Adrenal gland (tissue), 12 donors: ENCODE measurements around the gene PHB1. TPM values are rescaled to one million over a fixed set of nuclear protein-coding genes. Genes with fewer than 3 reads are reported as not detected.

Experiments
- DNase-seq, 7 donors: peaks; one replicate each; pipeline ENCODE4 v3.0.0-alpha.2; 2019 to 2020
- H3K27ac ChIP-seq, 5 donors: fragments of 200-600 bp; sonication (generic) in 4 of 5; 1 replicate in 3 of 5; 2 replicates in 2 of 5; pipeline versions ENCODE4 v1.5.1 to v1.8.0; 2016 to 2020; ENCODE audit warnings: mild to moderate bottlenecking in 1 of 5
- H3K27me3 ChIP-seq: fragments of 200-600 bp; 2 replicates; pipeline ENCODE4 v1.8.0; 2021
- H3K36me3 ChIP-seq, 2 donors: fragments of 200-600 bp; replicated peaks in 1 of 2; 1 replicate in 1 of 2; 2 replicates in 1 of 2; pipeline versions ENCODE4 v1.5.1 to v1.8.0; 2018 to 2022
- H3K4me1 ChIP-seq, 2 donors: fragments of 200-600 bp; replicated peaks in 1 of 2; 1 replicate in 1 of 2; 2 replicates in 1 of 2; pipeline versions ENCODE4 v1.5.1 to v1.8.0; 2018 to 2021
- H3K4me3 ChIP-seq, 4 donors: fragments of 200-600 bp; sonication (generic) in 3 of 4; one replicate each; pipeline ENCODE4 v1.5.1; 2016 to 2018
- H3K9me3 ChIP-seq, 3 donors: fragments of 200-600 bp; sonication (generic) in 1 of 3; replicated peaks in 1 of 3; 1 replicate in 2 of 3; 2 replicates in 1 of 3; pipeline versions ENCODE4 v1.5.1 to v1.8.0; 2016 to 2021
- POLR2A ChIP-seq, 2 donors: fragments of 450-650 bp; IDR thresholded peaks; one replicate each; pipeline ENCODE4 v1.6.1; 2017; ENCODE audit warnings: antibody characterized with exemption in 2 of 2, mild to moderate bottlenecking in 2 of 2, moderate library complexity in 1 of 2
- WGBS, 4 donors: extraction: QIAGEN DNeasy Blood & Tissue Kit in 2 of 4; methylation state at CpG; one replicate each; pipeline versions ENCODE4 v1.1.5 to v1.1.7; 2013 to 2017; 5-methylcytosine and 5-hydroxymethylcytosine counted together
- intact Hi-C, 2 donors: fragments of 100-400 bp; cut with DNase I; formaldehyde crosslinking; loops; one replicate each; pipeline versions ENCODE4 v1.14.1 to v1.15.0; 2022 to 2023
- polyA plus RNA-seq, 3 donors: library from polyadenylated mRNA; stranded (reverse); fragments of 200-250 nt in 2 of 3; fragments of 350-450 nt in 1 of 3; fragmentation: Illumina TruSeq in 1 of 3; extraction: RNeasy Lipid Tissue Mini Kit (QIAGEN cat#74804) in 1 of 3; gene quantifications; one replicate each; pipeline ENCODE4 v1.2.3, GENCODE V29; 2013 to 2014
- total RNA-seq, 9 donors: library from RNA; depleted of rRNA in 4 of 9; stranded (reverse); fragments of >200 nt in 4 of 9; fragments of 120-200 nt in 1 of 9; fragmentation: NEBNext Ultra II Directional in 1 of 9; extraction: Animal tissue kit (Norgen Biotek cat#: 25700) in 1 of 9; gene quantifications; one replicate each; pipeline versions ENCODE4 v1.1.0 to v1.2.4, GENCODE V29; 2013 to 2023
- TF ChIP-seq, protein P1 (sequence below), 6 experiments: fragments of 450-650 bp in 4 of 6; fragments of 200-600 bp in 2 of 6; sonication (generic) in 1 of 6; IDR thresholded peaks; 1 replicate in 5 of 6; 2 replicates in 1 of 6; pipeline versions ENCODE4 v1.5.1 to v1.8.0; 2016 to 2021; ENCODE audit warnings: antibody characterized with exemption in 6 of 6, mild to moderate bottlenecking in 2 of 6, moderate library complexity in 1 of 6
- donor health status: healthy with polysubstance abuse.
- donor health status: Bipolar disorder and iron deficiency.
- donor health status: DM: yes; HTN: yes; CAD: no.
- donor health status: DM: no; HTN: no; CAD: no.
- donor health status: DM: no; HTN: no; CAD: no.
- donor health status: DM: yes; HTN: yes; CAD: no.

PHB1 gene
- total and polyA plus RNA-seq, 12 donors, result 66.4 to 222 (median 123) TPM

DNA sequence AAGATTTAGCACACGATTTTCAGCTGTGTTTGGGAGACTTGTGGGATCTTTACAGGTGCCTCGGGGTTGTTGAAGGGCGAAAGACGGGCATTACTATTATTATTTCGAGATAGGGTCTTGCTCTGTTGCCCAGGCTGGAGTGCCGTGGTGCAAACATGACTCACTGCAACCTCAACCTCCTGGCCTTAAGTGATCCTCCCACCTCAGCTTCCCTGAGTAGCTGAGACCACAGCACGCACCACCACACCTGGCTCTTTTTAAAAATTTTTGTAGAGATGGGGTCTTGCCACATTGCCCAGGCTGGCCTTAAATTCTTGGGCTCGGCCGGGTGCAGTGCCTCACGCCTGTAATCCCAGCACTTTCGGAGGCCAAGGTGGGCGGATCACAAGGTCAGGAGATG, 29.7 kb upstream of the PHB1 start:
- no peaks in the 10 kb centered on the region for H3K9me3 ChIP-seq
- H3K27me3 ChIP-seq, result peaks cover 11% of the 10 kb centered on the region
- H3K4me1 ChIP-seq, result no peaks in the 10 kb centered on the region
- intact Hi-C loops, result no loop called here
- H3K36me3 ChIP-seq, result no peaks in the 10 kb centered on the region
- no peak overlapping the region for H3K27ac ChIP-seq
- H3K4me3 ChIP-seq, result no peak overlapping the region
- DNase-seq, result no peak
- TF ChIP-seq, protein P1, sequence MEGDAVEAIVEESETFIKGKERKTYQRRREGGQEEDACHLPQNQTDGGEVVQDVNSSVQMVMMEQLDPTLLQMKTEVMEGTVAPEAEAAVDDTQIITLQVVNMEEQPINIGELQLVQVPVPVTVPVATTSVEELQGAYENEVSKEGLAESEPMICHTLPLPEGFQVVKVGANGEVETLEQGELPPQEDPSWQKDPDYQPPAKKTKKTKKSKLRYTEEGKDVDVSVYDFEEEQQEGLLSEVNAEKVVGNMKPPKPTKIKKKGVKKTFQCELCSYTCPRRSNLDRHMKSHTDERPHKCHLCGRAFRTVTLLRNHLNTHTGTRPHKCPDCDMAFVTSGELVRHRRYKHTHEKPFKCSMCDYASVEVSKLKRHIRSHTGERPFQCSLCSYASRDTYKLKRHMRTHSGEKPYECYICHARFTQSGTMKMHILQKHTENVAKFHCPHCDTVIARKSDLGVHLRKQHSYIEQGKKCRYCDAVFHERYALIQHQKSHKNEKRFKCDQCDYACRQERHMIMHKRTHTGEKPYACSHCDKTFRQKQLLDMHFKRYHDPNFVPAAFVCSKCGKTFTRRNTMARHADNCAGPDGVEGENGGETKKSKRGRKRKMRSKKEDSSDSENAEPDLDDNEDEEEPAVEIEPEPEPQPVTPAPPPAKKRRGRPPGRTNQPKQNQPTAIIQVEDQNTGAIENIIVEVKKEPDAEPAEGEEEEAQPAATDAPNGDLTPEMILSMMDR (IDR thresholded peaks at IDR 0.05), result no peak
- no peak for TF ChIP-seq POLR2A (IDR thresholded peaks at IDR 0.05)
- WGBS, 4 donors, result 76 to 85% (median 81%) methylated on average over 12 of the region's 12 CpGs

DNA sequence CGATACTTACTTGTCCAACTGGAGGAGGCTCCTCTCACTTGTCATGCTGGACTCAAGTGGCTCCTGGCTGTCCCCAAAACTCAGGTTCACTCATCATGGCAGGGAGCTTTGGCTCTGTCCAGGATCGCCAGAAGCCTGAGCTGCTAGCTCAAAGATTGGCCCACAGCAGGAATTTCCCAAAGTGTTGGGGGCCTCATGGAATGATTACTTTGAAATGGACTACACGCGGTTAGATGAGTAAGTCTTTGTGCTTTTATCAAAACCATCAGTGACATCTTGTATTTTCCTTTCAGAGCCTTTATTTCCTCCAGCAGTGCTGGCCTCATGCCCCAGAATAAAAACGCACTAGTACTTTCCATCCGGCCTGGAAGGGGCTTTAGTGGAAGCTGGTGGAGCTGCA, 29.2 kb upstream of the PHB1 start:
- Histone ChIP-seq H3K36me3 (no peaks in the 10 kb centered on the region), H3K4me1 (no peaks in the 10 kb centered on the region), H3K4me3 (no peak overlapping the region), H3K27me3 (peaks cover 14% of the 10 kb centered on the region), H3K27ac (no peak overlapping the region), H3K9me3 (no peaks in the 10 kb centered on the region)
- intact Hi-C loops, result no loop called here
- WGBS, 4 donors, result 52 to 64% (median 56%) methylated on average over 5 to 6 of the region's 6 CpGs
- TF ChIP-seq, protein P1 (IDR thresholded peaks at IDR 0.05), result no peak
- no peak for TF ChIP-seq POLR2A (IDR thresholded peaks at IDR 0.05)
- DNase-seq, result no peak

DNA sequence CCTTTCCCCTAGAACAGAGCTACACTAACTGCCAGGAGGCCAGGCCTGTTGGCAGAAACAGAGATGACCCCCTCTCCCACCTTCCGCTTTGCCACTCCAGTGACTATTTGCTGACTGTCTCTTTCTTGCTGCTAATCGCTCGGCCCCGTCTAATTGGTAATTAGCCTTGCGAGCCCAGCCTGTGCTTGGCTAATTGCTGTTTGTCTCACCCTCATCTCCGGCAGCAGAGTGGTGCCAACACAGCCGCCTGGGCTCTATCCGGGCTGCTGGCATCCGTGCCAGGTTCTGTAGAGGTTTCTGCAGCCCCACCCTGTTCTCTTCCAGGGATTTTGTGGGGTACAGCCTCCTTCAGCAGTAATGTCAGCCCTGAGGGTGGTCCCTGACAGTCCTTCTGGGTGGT, 27.4 kb upstream of the PHB1 start:
- peaks cover 14% of the 10 kb centered on the region for H3K27me3 ChIP-seq

DNA sequence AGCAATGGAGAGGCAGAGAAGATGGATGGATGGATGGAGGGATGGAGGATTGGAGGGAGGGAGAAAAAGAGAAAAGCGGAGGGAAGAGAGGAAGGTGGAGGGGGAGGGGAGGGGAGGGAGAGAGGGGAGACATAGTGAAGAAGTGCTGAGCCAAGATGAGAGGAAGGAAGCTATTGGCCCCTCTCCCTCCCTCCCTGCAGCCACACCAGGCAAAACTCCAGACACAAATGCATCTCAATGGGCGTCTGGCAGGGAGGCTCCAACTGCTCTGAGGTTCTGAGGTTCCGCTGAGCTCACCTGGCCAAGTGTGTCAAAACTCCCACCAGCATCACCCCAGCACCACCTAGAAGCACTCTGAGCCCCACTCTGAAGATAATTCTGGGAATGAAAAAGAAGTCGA, 26.9 kb upstream of the PHB1 start:
- intact Hi-C loops, result no loop called here
- H3K4me3 ChIP-seq, result no peak overlapping the region
- TF ChIP-seq, protein P1 (IDR thresholded peaks at IDR 0.05), result no peak
- TF ChIP-seq POLR2A (IDR thresholded peaks at IDR 0.05), result no peak
- DNase-seq, result no peak
- 54 to 69% (median 65%) methylated on average over 4 of the region's 4 CpGs for WGBS, 4 donors
- no peak overlapping the region for H3K27ac ChIP-seq
- no peaks in the 10 kb centered on the region for H3K36me3 ChIP-seq
- H3K27me3 ChIP-seq, result peaks cover 14% of the 10 kb centered on the region
- no peaks in the 10 kb centered on the region for H3K4me1 ChIP-seq
- no peaks in the 10 kb centered on the region for H3K9me3 ChIP-seq

More for the DNA sequence above, 27.4 kb upstream of the PHB1 start:
- Histone ChIP-seq H3K4me3 (no peak overlapping the region), H3K36me3 (no peaks in the 10 kb centered on the region), H3K4me1 (no peaks in the 10 kb centered on the region), H3K27ac (no peak overlapping the region), H3K9me3 (no peaks in the 10 kb centered on the region)
- WGBS, 4 donors, result 66 to 93% (median 81%) methylated on average over 6 to 9 of the region's 9 CpGs
- TF ChIP-seq, protein P1 (IDR thresholded peaks at IDR 0.05), result no peak
- no peak for TF ChIP-seq POLR2A (IDR thresholded peaks at IDR 0.05)
- intact Hi-C loops, result no loop called here
- DNase-seq, result no peak
